ENCODE measurements around the gene SHISA4. TPM values are rescaled to one million over a fixed set of nuclear protein-coding genes. Genes with fewer than 3 reads are reported as not detected.
"Not testable (repeated sequence)": the region's sequence is repeated elsewhere in the genome, so short reads cannot be mapped to it uniquely, and the experiment has no call there.

SHISA4 gene
- total RNA-seq, 4 donors from 2014 or later = 11.0 to 23.3 (median 13.0) TPM

DNA sequence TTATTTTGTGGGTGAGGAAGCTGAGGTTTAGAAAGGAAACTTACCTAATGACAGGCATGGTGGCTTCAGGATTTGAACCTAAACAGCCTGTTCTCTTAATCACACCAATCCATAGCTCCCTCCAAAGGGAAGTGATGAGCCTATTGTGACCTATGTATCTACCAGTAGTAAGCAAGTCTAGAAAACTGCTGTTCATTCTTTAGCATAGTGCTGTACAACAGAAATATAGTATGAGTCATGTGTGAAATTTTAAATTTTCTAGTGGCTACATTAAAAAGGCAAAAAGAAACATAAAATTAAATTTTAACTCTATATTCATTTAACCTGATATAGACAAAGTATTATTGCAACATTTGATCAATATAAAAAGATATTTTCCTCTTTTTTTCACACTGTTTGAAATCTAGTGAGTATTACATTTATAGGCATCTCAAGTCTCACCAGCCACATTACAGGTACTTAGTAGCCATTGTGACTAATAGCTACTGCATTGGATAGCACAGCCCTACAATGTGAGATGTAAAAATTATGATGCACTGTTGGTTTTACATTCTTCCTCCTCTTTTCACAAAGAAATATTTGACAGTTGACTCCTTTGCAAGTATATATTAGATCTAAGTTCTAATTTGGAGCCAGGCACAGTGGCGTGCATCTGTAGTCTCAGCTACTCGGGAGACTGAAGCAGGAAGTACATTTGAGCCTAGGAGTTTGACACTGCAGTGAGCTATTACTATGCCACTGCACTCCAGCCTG lies 43.2 kb upstream of the SHISA4 start:
- DNase-seq (ENCODE audit: low spot score) = no peak
- TF ChIP-seq CTCF (IDR thresholded peaks at IDR 0.05) = no peak
- ATAC-seq (ENCODE audit: low FRiP score) = no peak

DNA sequence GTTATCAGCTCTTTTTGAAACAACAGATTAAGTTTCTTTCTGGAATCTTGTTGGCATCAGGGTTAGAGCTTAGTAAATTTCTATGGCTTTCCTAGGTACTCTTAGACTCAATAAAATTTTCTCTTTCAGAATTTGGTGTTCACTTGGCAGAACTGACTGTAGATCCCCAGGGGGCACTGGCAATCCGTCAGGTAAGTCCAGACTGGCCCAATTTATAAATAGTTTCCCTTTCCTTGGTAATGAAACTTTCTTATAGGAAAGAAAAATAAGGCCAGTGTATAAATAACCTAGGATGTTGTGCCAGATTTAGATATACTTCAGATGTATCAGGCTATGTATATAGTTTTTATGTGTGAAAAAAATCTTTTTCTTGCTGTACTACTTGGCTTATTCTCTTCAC lies 41.5 kb upstream of the SHISA4 start:
- no peak for DNase-seq (ENCODE audit: low spot score)
- TF ChIP-seq CTCF (IDR thresholded peaks at IDR 0.05) = no peak
- ATAC-seq (ENCODE audit: low FRiP score) = no peak

GRCh38 chr1:201848230-201848629 lies 40.5 kb upstream of the SHISA4 start:
- no peak for TF ChIP-seq CTCF (IDR thresholded peaks at IDR 0.05)
- no peak for ATAC-seq (ENCODE audit: low FRiP score)
- DNase-seq (ENCODE audit: low spot score) = no peak

DNA sequence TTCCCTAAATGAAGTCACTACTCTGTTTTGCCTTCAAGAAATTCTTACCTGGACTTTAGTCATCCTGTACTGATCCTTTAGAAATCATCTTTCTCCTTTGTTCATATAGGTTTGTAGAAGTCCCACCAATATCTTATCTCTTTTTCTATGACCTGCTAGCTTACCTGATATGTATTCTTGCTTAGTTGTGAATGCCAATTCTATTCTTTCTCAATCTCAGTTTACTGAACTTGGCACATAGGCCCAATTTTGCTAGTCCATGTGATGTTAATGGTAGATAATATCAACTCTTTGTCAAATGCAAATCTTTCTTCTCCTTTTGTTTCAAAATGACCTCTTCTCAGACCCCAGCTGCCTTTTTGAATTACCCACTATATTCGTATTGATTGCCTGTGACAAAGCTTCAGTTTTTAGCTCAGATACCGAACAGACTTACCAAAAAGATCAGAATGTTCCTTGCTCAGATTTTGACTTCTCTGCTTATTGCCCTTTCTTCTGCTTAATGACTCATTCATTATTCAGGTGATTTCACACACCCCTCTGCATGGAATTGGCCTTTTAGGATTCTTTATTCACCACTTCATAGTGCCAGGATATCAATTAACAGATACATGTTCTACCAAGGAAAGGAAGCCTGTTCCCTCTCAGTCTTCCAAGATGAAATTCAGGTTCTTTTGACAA lies 39.2 kb upstream of the SHISA4 start:
- DNase-seq (ENCODE audit: low spot score) (no peak), ATAC-seq (ENCODE audit: low FRiP score) (peak; percentile 32)
- no peak for TF ChIP-seq CTCF (IDR thresholded peaks at IDR 0.05)

GRCh38 chr1:201850053-201850397 lies 38.7 kb upstream of the SHISA4 start:
- DNase-seq (ENCODE audit: low spot score) (no peak), ATAC-seq (ENCODE audit: low FRiP score) (peak; percentile 21)
- no peak for TF ChIP-seq CTCF (IDR thresholded peaks at IDR 0.05)

DNA sequence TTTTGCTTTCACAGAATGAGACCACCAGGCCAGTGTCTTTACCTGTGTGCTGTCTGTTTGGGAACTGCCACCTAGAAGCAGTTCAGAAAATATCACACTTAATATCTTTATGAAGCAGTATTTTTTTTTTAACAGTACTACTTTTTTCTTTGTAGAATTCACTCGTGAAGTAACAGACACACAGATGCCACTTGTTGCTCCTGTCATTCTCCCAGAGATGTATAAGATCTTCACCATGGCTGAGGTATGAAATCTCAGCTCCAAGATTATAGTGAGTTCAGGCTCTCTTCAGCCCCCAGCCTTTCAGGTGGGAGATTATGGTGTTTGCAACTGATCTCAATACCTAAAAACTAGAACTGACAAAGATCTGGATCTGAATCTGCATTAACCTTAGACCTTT lies 36.7 kb upstream of the SHISA4 start:
- DNase-seq (ENCODE audit: low spot score) (no peak), ATAC-seq (ENCODE audit: low FRiP score) (no peak)
- TF ChIP-seq CTCF (IDR thresholded peaks at IDR 0.05) = no peak

- ATAC-seq (ENCODE audit: low FRiP score); DNase-seq (ENCODE audit: low spot score): not testable (repeated sequence)
These were observed 32.0 kb upstream of the SHISA4 start for GRCh38 chr1:201856722-201857121.

All from omental fat pad (tissue), 4 donors.